G401 (cell line): ENCODE measurements around the gene DLG3. TPM values are rescaled to one million over a fixed set of nuclear protein-coding genes. Genes with fewer than 3 reads are reported as not detected.

Experiments
- DNase-seq: peaks from one replicate; pipeline ENCODE4 v3.0.0-alpha.2; 2015; ENCODE audit warnings: low spot score
- in situ Hi-C: cut with HindIII; loops from 2 replicates; pipeline ENCODE4 v1.10.0; 2016; ENCODE audit warnings: low sequenced_read_pairs, mixed read lengths
- total RNA-seq: library from RNA; depleted of rRNA; stranded (reverse); fragments of >200 nt; shearing (Covaris generic); gene quantifications from 2 replicates; pipeline ENCODE4 v1.2.3, GENCODE V29; 2014

DLG3 gene
- total RNA-seq, 1 experiment from 2014 or later, result 24.0 TPM

GRCh38 chrX:70464051-70464450 is 19.4 kb downstream of the DLG3 start:
- in situ Hi-C loops, result no loop called here
- no peak for DNase-seq

GRCh38 chrX:70466968-70467367 is 22.3 kb downstream of the DLG3 start:
- DNase-seq, result peak; percentile 26
- in situ Hi-C loops, result no loop called here

- DNase-seq, result no peak
- in situ Hi-C loops, result no loop called here
These were observed 24.1 kb downstream of the DLG3 start for GRCh38 chrX:70468709-70469108.

- in situ Hi-C loops, result no loop called here
These were observed 26.2 kb downstream of the DLG3 start for GRCh38 chrX:70470850-70471289.

GRCh38 chrX:70476166-70476933 is 31.7 kb downstream of the DLG3 start:
- in situ Hi-C loops, result no loop called here
- no peak for DNase-seq

More at GRCh38 chrX:70470850-70471289, 26.2 kb downstream of the DLG3 start:
- no peak for DNase-seq

- DNase-seq, result no peak
- in situ Hi-C loops, result no loop called here
These were observed 32.5 kb downstream of the DLG3 start for GRCh38 chrX:70476934-70477733.

GRCh38 chrX:70477734-70478075 is 33.1 kb downstream of the DLG3 start:
- DNase-seq, result peak; percentile 30
- in situ Hi-C loops, result no loop called here

GRCh38 chrX:70478526-70479245 is 34.1 kb downstream of the DLG3 start:
- DNase-seq, result peak; percentile 57
- in situ Hi-C loops, result no loop called here

- in situ Hi-C loops, result no loop called here
- DNase-seq, result no peak
These were observed 34.7 kb downstream of the DLG3 start for GRCh38 chrX:70479247-70479921.

GRCh38 chrX:70479922-70480659 is 35.5 kb downstream of the DLG3 start:
- no peak for DNase-seq
- in situ Hi-C loops, result no loop called here

GRCh38 chrX:70480660-70481018 is 36.0 kb downstream of the DLG3 start:
- DNase-seq, result no peak
- in situ Hi-C loops, result no loop called here

- no peak for DNase-seq
- in situ Hi-C loops, result no loop called here
These were observed 37.0 kb downstream of the DLG3 start for GRCh38 chrX:70481471-70482270.

- no peak for DNase-seq
- in situ Hi-C loops, result no loop called here
These were observed 37.7 kb downstream of the DLG3 start for GRCh38 chrX:70482300-70482699.

GRCh38 chrX:70485466-70485865 is 40.8 kb downstream of the DLG3 start:
- in situ Hi-C loops, result no loop called here

GRCh38 chrX:70488856-70489255 is 44.2 kb downstream of the DLG3 start:
- no peak for DNase-seq
- in situ Hi-C loops, result no loop called here

More at GRCh38 chrX:70485466-70485865, 40.8 kb downstream of the DLG3 start:
- DNase-seq, result no peak

- DNase-seq, result no peak
- in situ Hi-C loops, result no loop called here
These were observed 49.8 kb downstream of the DLG3 start for GRCh38 chrX:70494441-70494840.

GRCh38 chrX:70496491-70496890 is 51.9 kb downstream of the DLG3 start:
- in situ Hi-C loops, result no loop called here
- no peak for DNase-seq

- in situ Hi-C loops, result no loop called here
- no peak for DNase-seq
These were observed 52.4 kb downstream of the DLG3 start for GRCh38 chrX:70497026-70497425.
